Mucosa of rectum (tissue), 2 donors: ENCODE results near the gene PLPPR1.

Experiments used
- H3K27ac ChIP-seq, 2 donors: one replicate each; pipeline ENCODE4 v1.7.0; 2013; ENCODE audit warnings: inconsistent platforms in 2 of 2, low read depth in 2 of 2, low read length in 2 of 2
- H3K27me3 ChIP-seq, 2 donors: one replicate each; pipeline ENCODE4 v1.7.0; 2013; ENCODE audit warnings: low read length in 2 of 2; ENCODE audit not compliant: control insufficient read depth in 2 of 2, insufficient read depth in 2 of 2
- H3K36me3 ChIP-seq, 2 donors: one replicate each; pipeline ENCODE4 v1.7.0; 2013; ENCODE audit warnings: low read length in 2 of 2; ENCODE audit not compliant: control insufficient read depth in 2 of 2, insufficient read depth in 2 of 2
- H3K4me1 ChIP-seq, 2 donors: one replicate each; pipeline ENCODE4 v1.7.0; 2013; ENCODE audit warnings: low read length in 2 of 2, mild to moderate bottlenecking in 1 of 2; ENCODE audit not compliant: control insufficient read depth in 2 of 2, insufficient read depth in 2 of 2
- H3K4me3 ChIP-seq, 2 donors: one replicate each; pipeline ENCODE4 v1.7.0; 2013; ENCODE audit warnings: low read length in 2 of 2
- H3K9ac ChIP-seq, 2 donors: one replicate each; pipeline ENCODE4 v1.7.0; 2013; ENCODE audit warnings: low read length in 2 of 2, low read depth in 1 of 2, mild to moderate bottlenecking in 1 of 2
- H3K9me3 ChIP-seq, 2 donors: one replicate each; pipeline ENCODE4 v1.7.0; 2013; ENCODE audit warnings: low read length in 2 of 2; ENCODE audit not compliant: control insufficient read depth in 2 of 2
- donor health status: healthy.
- donor health status: Normal muscosa, but diverticular disease.

PLPPR1 gene

GRCh38 chr9:101140764-101141163 lies 112.2 kb downstream of the PLPPR1 start:
- Histone ChIP-seq H3K9ac (no peak overlapping the region), H3K4me1 (no peaks in the 10 kb centered on the region), H3K9me3 (no peaks in the 10 kb centered on the region), H3K36me3 (no peaks in the 10 kb centered on the region), H3K27ac (no peak overlapping the region), H3K27me3 (no peaks in the 10 kb centered on the region), H3K4me3 (no peak overlapping the region)

- Histone ChIP-seq H3K9ac (no peak overlapping the region), H3K27me3 (no peaks in the 10 kb centered on the region), H3K4me1 (no peaks in the 10 kb centered on the region), H3K27ac (no peak overlapping the region), H3K4me3 (no peak overlapping the region), H3K36me3 (no peaks in the 10 kb centered on the region), H3K9me3 (no peaks in the 10 kb centered on the region)
These were observed 118.0 kb downstream of the PLPPR1 start for GRCh38 chr9:101146508-101146907.

GRCh38 chr9:101148344-101148743 lies 119.8 kb downstream of the PLPPR1 start:
- Histone ChIP-seq H3K4me3 (no peak overlapping the region), H3K4me1 (no peaks in the 10 kb centered on the region), H3K9ac (no peak overlapping the region), H3K27me3 (no peaks in the 10 kb centered on the region), H3K36me3 (no peaks in the 10 kb centered on the region), H3K27ac (no peak overlapping the region), H3K9me3 (no peaks in the 10 kb centered on the region)

- Histone ChIP-seq H3K27me3 (no peaks in the 10 kb centered on the region), H3K36me3 (no peaks in the 10 kb centered on the region), H3K9me3 (no peaks in the 10 kb centered on the region), H3K4me3 (no peak overlapping the region), H3K9ac (no peak overlapping the region), H3K27ac (no peak overlapping the region), H3K4me1 (no peaks in the 10 kb centered on the region)
These were observed 129.8 kb downstream of the PLPPR1 start for GRCh38 chr9:101158361-101158760.

GRCh38 chr9:101162231-101162630 lies 133.7 kb downstream of the PLPPR1 start:
- H3K4me3 ChIP-seq, result no peak overlapping the region
- no peaks in the 10 kb centered on the region for H3K36me3 ChIP-seq
- no peaks in the 10 kb centered on the region for H3K27me3 ChIP-seq
- H3K9ac ChIP-seq, result no peak overlapping the region
- no peaks in the 10 kb centered on the region for H3K4me1 ChIP-seq
- H3K27ac ChIP-seq, result no peak overlapping the region
- no peaks in the 10 kb centered on the region for H3K9me3 ChIP-seq

GRCh38 chr9:101165131-101165530 lies 136.6 kb downstream of the PLPPR1 start:
- Histone ChIP-seq H3K4me1 (no peaks in the 10 kb centered on the region), H3K4me3 (no peak overlapping the region), H3K36me3 (no peaks in the 10 kb centered on the region), H3K9ac (no peak overlapping the region), H3K27ac (no peak overlapping the region), H3K27me3 (no peaks in the 10 kb centered on the region), H3K9me3 (no peaks in the 10 kb centered on the region)

- Histone ChIP-seq H3K36me3 (no peaks in the 10 kb centered on the region), H3K4me3 (no peak overlapping the region), H3K27ac (no peak overlapping the region), H3K9ac (no peak overlapping the region), H3K9me3 (no peaks in the 10 kb centered on the region), H3K4me1 (no peaks in the 10 kb centered on the region), H3K27me3 (no peaks in the 10 kb centered on the region)
These were observed 139.1 kb downstream of the PLPPR1 start for GRCh38 chr9:101167490-101168134.

- no peaks in the 10 kb centered on the region for H3K36me3 ChIP-seq
- H3K27ac ChIP-seq, result no peak overlapping the region
- H3K9ac ChIP-seq, result no peak overlapping the region
- no peaks in the 10 kb centered on the region for H3K27me3 ChIP-seq
- no peaks in the 10 kb centered on the region for H3K9me3 ChIP-seq
- H3K4me1 ChIP-seq, result no peaks in the 10 kb centered on the region
- no peak overlapping the region for H3K4me3 ChIP-seq
These were observed 144.1 kb downstream of the PLPPR1 start for GRCh38 chr9:101172616-101173015.

- Histone ChIP-seq H3K4me1 (no peaks in the 10 kb centered on the region), H3K4me3 (no peak overlapping the region), H3K27ac (no peak overlapping the region), H3K9me3 (no peaks in the 10 kb centered on the region), H3K27me3 (no peaks in the 10 kb centered on the region), H3K9ac (no peak overlapping the region), H3K36me3 (no peaks in the 10 kb centered on the region)
These were observed 145.4 kb downstream of the PLPPR1 start for GRCh38 chr9:101173907-101174306.

GRCh38 chr9:101176384-101176783 lies 147.9 kb downstream of the PLPPR1 start:
- no peaks in the 10 kb centered on the region for H3K27me3 ChIP-seq
- no peaks in the 10 kb centered on the region for H3K9me3 ChIP-seq
- no peak overlapping the region for H3K4me3 ChIP-seq
- no peak overlapping the region for H3K9ac ChIP-seq
- H3K27ac ChIP-seq, result no peak overlapping the region
- no peaks in the 10 kb centered on the region for H3K36me3 ChIP-seq
- no peaks in the 10 kb centered on the region for H3K4me1 ChIP-seq

GRCh38 chr9:101184813-101185278 lies 156.3 kb downstream of the PLPPR1 start:
- Histone ChIP-seq H3K4me3 (no peak overlapping the region), H3K36me3 (no peaks in the 10 kb centered on the region), H3K9ac (no peak overlapping the region)

More at GRCh38 chr9:101184813-101185278, 156.3 kb downstream of the PLPPR1 start:
- Histone ChIP-seq H3K9me3 (no peaks in the 10 kb centered on the region), H3K27ac (no peak overlapping the region), H3K4me1 (no peaks in the 10 kb centered on the region), H3K27me3 (no peaks in the 10 kb centered on the region)
